HG03558 (cell line): ENCODE measurements around the gene CSK.

Experiments used
- ATAC-seq: cut with Tn5 transposase; IDR thresholded peaks from one replicate; pipeline ENCODE4 v1.9.1; 2021; ENCODE audit warnings: moderate number of reproducible peaks; ENCODE audit not compliant: unreplicated experiment; ENCODE audit errors: extremely low read depth

The CSK gene

GRCh38 chr15:74799255-74799855, 17.5 kb downstream of the CSK start:
- ATAC-seq: no peak

- ATAC-seq: no peak
Measured at GRCh38 chr15:74799856-74800558, 18.1 kb downstream of the CSK start.

GRCh38 chr15:74800559-74801094, 18.7 kb downstream of the CSK start:
- no peak for ATAC-seq

- ATAC-seq: no peak
Measured at GRCh38 chr15:74801311-74801997, 19.6 kb downstream of the CSK start.

- ATAC-seq: no peak
Measured at GRCh38 chr15:74802290-74802689, 20.4 kb downstream of the CSK start.

GRCh38 chr15:74802862-74803447, 21.1 kb downstream of the CSK start:
- no peak for ATAC-seq

- no peak for ATAC-seq
Measured at GRCh38 chr15:74804935-74805334, 23.1 kb downstream of the CSK start.

GRCh38 chr15:74807282-74807681, 25.4 kb downstream of the CSK start:
- ATAC-seq: no peak

GRCh38 chr15:74808078-74808839, 26.4 kb downstream of the CSK start:
- ATAC-seq: no peak

GRCh38 chr15:74808840-74809229, 27.0 kb downstream of the CSK start:
- ATAC-seq: no peak

- ATAC-seq: no peak
Measured at GRCh38 chr15:74809242-74809641, 27.4 kb downstream of the CSK start.

GRCh38 chr15:74809956-74810355, 28.1 kb downstream of the CSK start:
- ATAC-seq: no peak

- ATAC-seq: no peak
Measured at GRCh38 chr15:74812533-74812932, 30.7 kb downstream of the CSK start, which contains the start of gene LMAN1L. Gene LMAN1L (plus strand): TSS chr15:74812835. CDS start chr15:74812855, 20 bp downstream.

GRCh38 chr15:74815121-74815934, 33.4 kb downstream of the CSK start:
- no peak for ATAC-seq

GRCh38 chr15:74815961-74816360, 34.1 kb downstream of the CSK start:
- ATAC-seq: no peak

- no peak for ATAC-seq
Measured at GRCh38 chr15:74816624-74817369, 34.9 kb downstream of the CSK start.

- no peak for ATAC-seq
Measured at GRCh38 chr15:74817370-74817737, 35.5 kb downstream of the CSK start.

- ATAC-seq: no peak
Measured at GRCh38 chr15:74820056-74820455, 38.2 kb downstream of the CSK start.
